Naive B cell (primary cell): Measurements from ENCODE around the gene JUND. TPM values are rescaled to one million over a fixed set of nuclear protein-coding genes. Genes with fewer than 3 reads are reported as not detected.
"Not testable (repeated sequence)": the region's sequence is repeated elsewhere in the genome, so short reads cannot be mapped to it uniquely, and the experiment has no call there.

Experiments used
- ATAC-seq, 2 donors: fragments of 150-1000 bp; cut with Tn5 transposase; 2 replicates each; pipeline ENCODE4 v1.10.0; 2021; ENCODE audit warnings: low read depth in 2 of 2, mild to moderate bottlenecking in 2 of 2, moderate library complexity in 2 of 2
- DNase-seq: peaks from one replicate; pipeline ENCODE4 v3.0.0; 2022
- H3K27ac Mint-ChIP-seq, 6 donors: one replicate each; pipeline ENCODE4 v1.8.0; 2020 to 2022; ENCODE audit warnings: mild to moderate bottlenecking in 6 of 6, mixed read lengths in 6 of 6, moderate library complexity in 5 of 6, inconsistent platforms in 2 of 6
- H3K27me3 Mint-ChIP-seq, 3 donors: one replicate each; pipeline ENCODE4 v1.8.0; 2021 to 2022; ENCODE audit warnings: mixed read lengths in 3 of 3, mild to moderate bottlenecking in 1 of 3
- H3K36me3 Mint-ChIP-seq, 2 donors: one replicate each; pipeline ENCODE4 v1.8.0; 2020 to 2022; ENCODE audit warnings: mixed read lengths in 2 of 2, inconsistent platforms in 1 of 2, mild to moderate bottlenecking in 1 of 2
- H3K4me1 Mint-ChIP-seq, 3 donors: one replicate each; pipeline ENCODE4 v1.8.0; 2020 to 2022; ENCODE audit warnings: mixed read lengths in 3 of 3, inconsistent platforms in 1 of 3, mild to moderate bottlenecking in 1 of 3, moderate library complexity in 1 of 3
- H3K4me3 Mint-ChIP-seq, 8 donors: one replicate each; pipeline ENCODE4 v1.8.0; 2020 to 2022; ENCODE audit warnings: mild to moderate bottlenecking in 8 of 8, mixed read lengths in 8 of 8, moderate library complexity in 8 of 8, inconsistent platforms in 2 of 8
- H3K9me3 Mint-ChIP-seq, 7 donors: one replicate each; pipeline ENCODE4 v1.8.0; 2020 to 2022; ENCODE audit warnings: mixed read lengths in 7 of 7, mild to moderate bottlenecking in 5 of 7, inconsistent platforms in 2 of 7, moderate library complexity in 1 of 7
- polyA plus RNA-seq, 6 donors: library from polyadenylated mRNA; unstranded; fragments of 300-500 nt; fragmentation: Illumina TruSeq; gene quantifications; one replicate each; pipeline ENCODE4 v1.2.3, GENCODE V29; 2021; ENCODE audit warnings: low read depth in 6 of 6

Gene JUND
- 100 to 1,000 TPM in 4 of 6 donors, 10 to 100 TPM in 2; 46.5 to 325 (median 154) TPM for polyA plus RNA-seq

- Mint-ChIP-seq H3K4me1 (peaks cover 51 to 64% (median 56%) of the 10 kb centered on the region in 3 donors), H3K9me3 (peaks cover 0 to 2% (median 0%) of the 10 kb centered on the region in 7 donors), H3K36me3 (peaks cover 9 to 18% of the 10 kb centered on the region in 2 donors), H3K4me3 (peak within 1 kb of the TSS; percentile 87 to 99 (median 96)), H3K27me3 (peaks cover 0 to 7% (median 6%) of the 10 kb centered on the region in 3 donors), H3K27ac (peak within 1 kb of the TSS; percentile 98 to 100 (median 99))
- peak; percentile 58 to 63 for ATAC-seq
- peak; percentile 99 for DNase-seq
Measured at GRCh38 chr19:18281082-18282020, at the start of gene JUND. Gene JUND (minus strand): TSS chr19:18281622. CDS start chr19:18281484, 138 bp downstream.

- peaks cover 0 to 8% (median 5%) of the 10 kb centered on the region in 3 donors for H3K27me3 Mint-ChIP-seq
- peaks cover 5 to 17% (median 16%) of the 10 kb centered on the region in 3 donors for H3K4me1 Mint-ChIP-seq
- no peak overlapping the region for H3K27ac Mint-ChIP-seq
- H3K9me3 Mint-ChIP-seq = no peaks in the 10 kb centered on the region
- no peak for ATAC-seq
- H3K36me3 Mint-ChIP-seq = no peaks in the 10 kb centered on the region
- no peak overlapping the region for H3K4me3 Mint-ChIP-seq
- DNase-seq = no peak
Measured at GRCh38 chr19:18330868-18331267, 49.4 kb upstream of the JUND start.

GRCh38 chr19:18329035-18329376 lies 47.6 kb upstream of the JUND start:
- peaks cover 0 to 8% (median 5%) of the 10 kb centered on the region in 3 donors for H3K27me3 Mint-ChIP-seq
- H3K4me1 Mint-ChIP-seq = peaks cover 5 to 18% (median 18%) of the 10 kb centered on the region in 3 donors
- DNase-seq = no peak
- H3K36me3 Mint-ChIP-seq = no peaks in the 10 kb centered on the region
- peak overlapping the region in 1 of 6 donors; percentile 43 for H3K27ac Mint-ChIP-seq
- no peak for ATAC-seq
- H3K4me3 Mint-ChIP-seq = peak overlapping the region in 4 of 8 donors; percentile 44 to 83 (median 68)
- no peaks in the 10 kb centered on the region for H3K9me3 Mint-ChIP-seq

- peak overlapping the region; percentile 11 to 83 (median 76) for H3K4me3 Mint-ChIP-seq
- H3K4me1 Mint-ChIP-seq = peaks cover 5 to 24% (median 23%) of the 10 kb centered on the region in 3 donors
- DNase-seq (peak; percentile 86), ATAC-seq (peak; percentile 95 to 97)
- H3K27ac Mint-ChIP-seq = peak overlapping the region in 3 of 6 donors; percentile 6 to 71 (median 45)
- H3K9me3 Mint-ChIP-seq = no peaks in the 10 kb centered on the region
- no peaks in the 10 kb centered on the region for H3K36me3 Mint-ChIP-seq
- H3K27me3 Mint-ChIP-seq = peaks cover 0 to 8% (median 5%) of the 10 kb centered on the region in 3 donors
Measured at GRCh38 chr19:18328340-18329034, 47.1 kb upstream of the JUND start.

GRCh38 chr19:18326772-18327171 lies 45.4 kb upstream of the JUND start:
- Mint-ChIP-seq H3K27ac (no peak overlapping the region), H3K4me1 (peaks cover 15 to 38% (median 35%) of the 10 kb centered on the region in 3 donors), H3K4me3 (no peak overlapping the region), H3K9me3 (no peaks in the 10 kb centered on the region), H3K36me3 (no peaks in the 10 kb centered on the region), H3K27me3 (peaks cover 0 to 6% (median 5%) of the 10 kb centered on the region in 3 donors)
- DNase-seq (no peak), ATAC-seq (no peak)

GRCh38 chr19:18324373-18324731 lies 42.9 kb upstream of the JUND start:
- not testable (repeated sequence) for H3K36me3 Mint-ChIP-seq, DNase-seq, ATAC-seq, H3K9me3 Mint-ChIP-seq, H3K27me3 Mint-ChIP-seq
- H3K4me3 Mint-ChIP-seq = peak overlapping the region in 1 of 8 donors; percentile 15
- peak overlapping the region in 4 of 6 donors; percentile 39 to 99 (median 96) for H3K27ac Mint-ChIP-seq
- H3K4me1 Mint-ChIP-seq = peaks cover 27 to 55% (median 50%) of the 10 kb centered on the region in 3 donors

- Mint-ChIP-seq H3K4me1 (peaks cover 30 to 56% (median 50%) of the 10 kb centered on the region in 3 donors), H3K27ac (peak within 1 kb of the TSS; percentile 89 to 99 (median 95)), H3K4me3 (peak within 1 kb of the TSS; percentile 79 to 92 (median 86)), H3K9me3 (no peaks in the 10 kb centered on the region), H3K27me3 (no peaks in the 10 kb centered on the region), H3K36me3 (no peaks in the 10 kb centered on the region)
- peak; percentile 99 for DNase-seq
- ATAC-seq = peak; percentile 91 to 95
Measured at GRCh38 chr19:18322759-18323460, 41.5 kb upstream of the JUND start, which contains the start of gene LSM4. Gene LSM4 (minus strand): TSS chr19:18323076. CDS start chr19:18323020, 56 bp downstream.

GRCh38 chr19:18322318-18322758 lies 40.9 kb upstream of the JUND start:
- Mint-ChIP-seq H3K4me1 (peaks cover 32 to 61% (median 54%) of the 10 kb centered on the region in 3 donors), H3K4me3 (peak overlapping the region; percentile 79 to 92 (median 86)), H3K27me3 (no peaks in the 10 kb centered on the region), H3K9me3 (no peaks in the 10 kb centered on the region), H3K27ac (peak overlapping the region in 5 of 6 donors; percentile 76 to 99 (median 92)), H3K36me3 (no peaks in the 10 kb centered on the region)
- DNase-seq (no peak), ATAC-seq (no peak)

GRCh38 chr19:18321734-18322102 lies 40.3 kb upstream of the JUND start:
- no peaks in the 10 kb centered on the region for H3K9me3 Mint-ChIP-seq
- H3K27me3 Mint-ChIP-seq = no peaks in the 10 kb centered on the region
- DNase-seq (no peak), ATAC-seq (no peak)
- H3K4me1 Mint-ChIP-seq = peaks cover 32 to 64% (median 54%) of the 10 kb centered on the region in 3 donors
- no peaks in the 10 kb centered on the region for H3K36me3 Mint-ChIP-seq
- peak overlapping the region; percentile 79 to 92 (median 86) for H3K4me3 Mint-ChIP-seq
- H3K27ac Mint-ChIP-seq = peak overlapping the region in 4 of 6 donors; percentile 69 to 99 (median 90)

- no peak for ATAC-seq
- no peaks in the 10 kb centered on the region for H3K27me3 Mint-ChIP-seq
- peak overlapping the region in 4 of 6 donors; percentile 69 to 99 (median 90) for H3K27ac Mint-ChIP-seq
- no peak for DNase-seq
- peak overlapping the region in 6 of 8 donors; percentile 30 to 88 (median 80) for H3K4me3 Mint-ChIP-seq
- no peaks in the 10 kb centered on the region for H3K36me3 Mint-ChIP-seq
- peaks cover 32 to 66% (median 54%) of the 10 kb centered on the region in 3 donors for H3K4me1 Mint-ChIP-seq
- no peaks in the 10 kb centered on the region for H3K9me3 Mint-ChIP-seq
Measured at GRCh38 chr19:18320865-18321733, 39.7 kb upstream of the JUND start.

GRCh38 chr19:18319591-18320135 lies 38.2 kb upstream of the JUND start:
- H3K4me1 Mint-ChIP-seq = peaks cover 32 to 72% (median 54%) of the 10 kb centered on the region in 3 donors
- ATAC-seq = no peak
- H3K27ac Mint-ChIP-seq = peak overlapping the region in 5 of 6 donors; percentile 13 to 94 (median 58)
- H3K36me3 Mint-ChIP-seq = no peaks in the 10 kb centered on the region
- peak overlapping the region in 5 of 8 donors; percentile 32 to 64 (median 46) for H3K4me3 Mint-ChIP-seq
- DNase-seq = no peak
- no peaks in the 10 kb centered on the region for H3K27me3 Mint-ChIP-seq
- no peaks in the 10 kb centered on the region for H3K9me3 Mint-ChIP-seq
